GM12891 (cell line): ENCODE measurements around the gene CIRBP.

Experiments
- DNase-seq: peaks from one replicate; pipeline ENCODE4 v3.0.0; 2011; ENCODE audit warnings: low spot score; ENCODE audit not compliant: insufficient read length
- FAIRE-seq: peaks from 2 replicates; lab custom pipeline; 2011; peaks lifted over from hg19 to GRCh38; lab: Jason Lieb, UNC
- PAX5 ChIP-seq: IDR thresholded peaks from 2 replicates; pipeline ENCODE4 v1.6.1; 2011; ENCODE audit warnings: low read length, moderate library complexity, mild to moderate bottlenecking; ENCODE audit not compliant: insufficient read depth, severe bottlenecking
- POLR2A ChIP-seq: IDR thresholded peaks from 2 replicates; pipeline ENCODE4 v1.6.1; 2011; ENCODE audit warnings: low read depth, low read length, control low read depth
- POLR2AphosphoS5 ChIP-seq: IDR thresholded peaks from 2 replicates; pipeline ENCODE4 v1.6.1; 2011; ENCODE audit warnings: low read depth, low read length, control low read depth
- POU2F2 ChIP-seq: IDR thresholded peaks from 2 replicates; pipeline ENCODE4 v1.6.1; 2011; ENCODE audit warnings: low read depth, mild to moderate bottlenecking, control low read depth, low read length, moderate library complexity
- SPI1 ChIP-seq: IDR thresholded peaks from 2 replicates; pipeline ENCODE4 v1.6.1; 2011; ENCODE audit warnings: low read depth, low read length, control low read depth
- TAF1 ChIP-seq: IDR thresholded peaks from 2 replicates; pipeline ENCODE4 v1.6.1; 2011; ENCODE audit warnings: low read depth, low read length, control low read depth

The CIRBP gene

GRCh38 chr19:1235625-1236538 lies 33.2 kb upstream of the CIRBP start:
- FAIRE-seq (no peak), DNase-seq (no peak)
- no peak for TF ChIP-seq POLR2AphosphoS5
- no peak for TF ChIP-seq TAF1
- no peak for TF ChIP-seq POLR2A
- TF ChIP-seq PAX5 = no peak
- TF ChIP-seq POU2F2 = no peak
- TF ChIP-seq SPI1 = no peak

- no peak for FAIRE-seq
- TF ChIP-seq TAF1 (no peak), POLR2AphosphoS5 (no peak), PAX5 (no peak), POU2F2 (no peak), POLR2A (no peak), SPI1 (no peak)
- DNase-seq = no peak
Measured at GRCh38 chr19:1236576-1236975, 32.6 kb upstream of the CIRBP start.

GRCh38 chr19:1237027-1237659 lies 32.0 kb upstream of the CIRBP start:
- DNase-seq (no peak), FAIRE-seq (no peak)
- TF ChIP-seq PAX5 (no peak), POLR2A (no peak), TAF1 (no peak), SPI1 (no peak), POLR2AphosphoS5 (no peak), POU2F2 (no peak)

GRCh38 chr19:1237754-1238368 lies 31.3 kb upstream of the CIRBP start, which contains the start of gene CBARP:
Gene CBARP (minus strand): TSS chr19:1238005. CDS start chr19:1236100, 1,905 bp downstream.
- no peak for DNase-seq
- FAIRE-seq = peak; percentile 47
- TF ChIP-seq PAX5 (no peak), POLR2A (no peak), TAF1 (no peak), SPI1 (no peak), POU2F2 (no peak), POLR2AphosphoS5 (no peak)

GRCh38 chr19:1238369-1239303 lies 30.5 kb upstream of the CIRBP start:
- FAIRE-seq = no peak
- TF ChIP-seq PAX5 = no peak
- no peak for TF ChIP-seq TAF1
- TF ChIP-seq POLR2AphosphoS5 = no peak
- TF ChIP-seq POLR2A = no peak
- TF ChIP-seq POU2F2 = no peak
- TF ChIP-seq SPI1 = no peak

GRCh38 chr19:1239420-1239795 lies 29.7 kb upstream of the CIRBP start:
- FAIRE-seq = no peak
- no peak for DNase-seq
- TF ChIP-seq POLR2AphosphoS5 (no peak), SPI1 (no peak), POU2F2 (no peak), PAX5 (no peak), TAF1 (no peak), POLR2A (no peak)

More at GRCh38 chr19:1238369-1239303, 30.5 kb upstream of the CIRBP start:
- DNase-seq = no peak

- FAIRE-seq (peak; percentile 95), DNase-seq (peak; percentile 100)
- TF ChIP-seq POU2F2 (no peak), TAF1 (no peak), POLR2A (no peak), POLR2AphosphoS5 (no peak), SPI1 (no peak), PAX5 (no peak)
Measured at GRCh38 chr19:1239796-1240737, 29.1 kb upstream of the CIRBP start.
